GM21528 (cell line): ENCODE results near the gene HYDIN.
"Not testable (repeated sequence)": the region's sequence is repeated elsewhere in the genome, so short reads cannot be mapped to it uniquely, and the experiment has no call there.

Experiments used
- ATAC-seq: cut with Tn5 transposase; IDR thresholded peaks from one replicate; pipeline ENCODE4 v1.9.1; 2021; ENCODE audit warnings: mild to moderate bottlenecking, moderate library complexity; ENCODE audit not compliant: unreplicated experiment, low FRiP score

Gene HYDIN

GRCh38 chr16:70920661-70921060 is 309.9 kb downstream of the HYDIN start:
- ATAC-seq = not testable (repeated sequence)

GRCh38 chr16:70888208-70888607 is 342.3 kb downstream of the HYDIN start:
- not testable (repeated sequence) for ATAC-seq

GRCh38 chr16:70884652-70885051 is 345.9 kb downstream of the HYDIN start:
- ATAC-seq = not testable (repeated sequence)

- not testable (repeated sequence) for ATAC-seq
Observed at GRCh38 chr16:70882311-70882710, 348.2 kb downstream of the HYDIN start.

- not testable (repeated sequence) for ATAC-seq
Observed at GRCh38 chr16:70877895-70878294, 352.6 kb downstream of the HYDIN start.

GRCh38 chr16:70876442-70876841 is 354.1 kb downstream of the HYDIN start:
- ATAC-seq = not testable (repeated sequence)

GRCh38 chr16:70864698-70865097 is 365.8 kb downstream of the HYDIN start:
- not testable (repeated sequence) for ATAC-seq

GRCh38 chr16:70861996-70862395 is 368.5 kb downstream of the HYDIN start:
- ATAC-seq = not testable (repeated sequence)

- not testable (repeated sequence) for ATAC-seq
Observed at GRCh38 chr16:70851299-70851698, 379.2 kb downstream of the HYDIN start.

- not testable (repeated sequence) for ATAC-seq
Observed at GRCh38 chr16:70823498-70824118, 406.9 kb downstream of the HYDIN start.

- not testable (repeated sequence) for ATAC-seq
Observed at GRCh38 chr16:70822734-70823133, 407.8 kb downstream of the HYDIN start.

GRCh38 chr16:70818088-70818487 is 412.4 kb downstream of the HYDIN start:
- not testable (repeated sequence) for ATAC-seq

- no peak for ATAC-seq
Observed at GRCh38 chr16:70809392-70810060, 421.0 kb downstream of the HYDIN start.

GRCh38 chr16:70808371-70808770 is 422.2 kb downstream of the HYDIN start:
- ATAC-seq = no peak

GRCh38 chr16:70805787-70806186 is 424.7 kb downstream of the HYDIN start:
- ATAC-seq = no peak

- ATAC-seq = no peak
Observed at GRCh38 chr16:70805380-70805779, 425.1 kb downstream of the HYDIN start.

GRCh38 chr16:70804734-70805169 is 425.8 kb downstream of the HYDIN start:
- no peak for ATAC-seq

GRCh38 chr16:70804153-70804733 is 426.3 kb downstream of the HYDIN start:
- ATAC-seq = no peak

GRCh38 chr16:70803319-70803718 is 427.2 kb downstream of the HYDIN start:
- no peak for ATAC-seq

- no peak for ATAC-seq
Observed at GRCh38 chr16:70801611-70802010, 428.9 kb downstream of the HYDIN start.

GRCh38 chr16:70800781-70801480 is 429.6 kb downstream of the HYDIN start, which contains the start of gene VAC14:
VAC14 (minus strand) TSS chr16:70801158; CDS start chr16:70800900, 258 bp downstream.
- peak; percentile 96 for ATAC-seq
